ENCODE data around the gene NUDCD3.

- TF ChIP-seq, protein P1, sequence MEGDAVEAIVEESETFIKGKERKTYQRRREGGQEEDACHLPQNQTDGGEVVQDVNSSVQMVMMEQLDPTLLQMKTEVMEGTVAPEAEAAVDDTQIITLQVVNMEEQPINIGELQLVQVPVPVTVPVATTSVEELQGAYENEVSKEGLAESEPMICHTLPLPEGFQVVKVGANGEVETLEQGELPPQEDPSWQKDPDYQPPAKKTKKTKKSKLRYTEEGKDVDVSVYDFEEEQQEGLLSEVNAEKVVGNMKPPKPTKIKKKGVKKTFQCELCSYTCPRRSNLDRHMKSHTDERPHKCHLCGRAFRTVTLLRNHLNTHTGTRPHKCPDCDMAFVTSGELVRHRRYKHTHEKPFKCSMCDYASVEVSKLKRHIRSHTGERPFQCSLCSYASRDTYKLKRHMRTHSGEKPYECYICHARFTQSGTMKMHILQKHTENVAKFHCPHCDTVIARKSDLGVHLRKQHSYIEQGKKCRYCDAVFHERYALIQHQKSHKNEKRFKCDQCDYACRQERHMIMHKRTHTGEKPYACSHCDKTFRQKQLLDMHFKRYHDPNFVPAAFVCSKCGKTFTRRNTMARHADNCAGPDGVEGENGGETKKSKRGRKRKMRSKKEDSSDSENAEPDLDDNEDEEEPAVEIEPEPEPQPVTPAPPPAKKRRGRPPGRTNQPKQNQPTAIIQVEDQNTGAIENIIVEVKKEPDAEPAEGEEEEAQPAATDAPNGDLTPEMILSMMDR (IDR thresholded peaks at IDR 0.05) = no peak
- no peak for TF ChIP-seq POLR2A (IDR thresholded peaks at IDR 0.05)
These were observed 81.9 kb downstream of the NUDCD3 start for GRCh38 chr7:44408596-44408995.

Measured in suprapubic skin (tissue), 3 donors.